Keratinocyte (primary cell): ENCODE measurements around the gene GRIA3. TPM values are rescaled to one million over a fixed set of nuclear protein-coding genes. Genes with fewer than 3 reads are reported as not detected.

Source experiments
- DNase-seq: peaks from one replicate; pipeline ENCODE4 v3.0.0-alpha.2; 2011; ENCODE audit warnings: low read depth, missing footprints, low spot score
- FAIRE-seq: peaks from 2 replicates; lab custom pipeline; 2011; peaks lifted over from hg19 to GRCh38; lab: Jason Lieb, UNC
- H2AFZ ChIP-seq: 2 replicates; pipeline ENCODE4 v1.6.0; 2012; ENCODE audit warnings: low read length, control low read depth, inconsistent platforms; ENCODE audit not compliant: control insufficient read depth
- H3K27ac ChIP-seq: 2 replicates; pipeline ENCODE4 v1.5.1; 2011; ENCODE audit warnings: low read length; ENCODE audit not compliant: control insufficient read depth, insufficient read depth
- H3K27me3 ChIP-seq: 3 replicates; pipeline ENCODE4 v1.6.0; 2011; ENCODE audit warnings: low read length; ENCODE audit not compliant: control insufficient read depth, insufficient read depth; ENCODE audit errors: extremely low read depth
- H3K36me3 ChIP-seq, 2 experiments: 2 replicates in 1 of 2; 3 replicates in 1 of 2; pipeline ENCODE4 v1.5.1; 2011; ENCODE audit warnings: low read length in 2 of 2, mild to moderate bottlenecking in 1 of 2; ENCODE audit not compliant: control insufficient read depth in 2 of 2, insufficient read depth in 2 of 2; ENCODE audit errors: extremely low read depth in 1 of 2
- H3K4me1 ChIP-seq: 3 replicates; pipeline ENCODE4 v1.5.1; 2011; ENCODE audit warnings: low read length; ENCODE audit not compliant: control insufficient read depth, insufficient read depth; ENCODE audit errors: extremely low read depth
- H3K4me2 ChIP-seq: 3 replicates; pipeline ENCODE4 v1.6.0; 2011; ENCODE audit warnings: low read depth, low read length; ENCODE audit not compliant: control insufficient read depth, insufficient read depth; ENCODE audit errors: extremely low read depth
- H3K4me3 ChIP-seq, 3 experiments: fragments of 200-600 bp in 1 of 3; sonication (generic) in 1 of 3; 2 replicates in 2 of 3; 3 replicates in 1 of 3; pipeline ENCODE4 v1.5.1; 2011 to 2016; ENCODE audit warnings: low read length in 3 of 3, mild to moderate bottlenecking in 3 of 3, control low read depth in 2 of 3, inconsistent platforms in 1 of 3, low read depth in 1 of 3, mixed read lengths in 1 of 3, mixed run types in 1 of 3, moderate library complexity in 1 of 3; ENCODE audit not compliant: control insufficient read depth in 2 of 3, insufficient read depth in 2 of 3; ENCODE audit errors: extremely low read depth in 1 of 3
- H3K79me2 ChIP-seq: 2 replicates; pipeline ENCODE4 v1.6.0; 2012; ENCODE audit warnings: low read length; ENCODE audit not compliant: control insufficient read depth, insufficient read depth
- H3K9ac ChIP-seq: 3 replicates; pipeline ENCODE4 v1.6.0; 2011; ENCODE audit warnings: low read length; ENCODE audit not compliant: control insufficient read depth, insufficient read depth; ENCODE audit errors: extremely low read depth
- H3K9me1 ChIP-seq: 3 replicates; pipeline ENCODE4 v1.6.0; 2011; ENCODE audit warnings: low read length; ENCODE audit not compliant: control insufficient read depth, insufficient read depth; ENCODE audit errors: extremely low read depth
- H3K9me3 ChIP-seq: 2 replicates; pipeline ENCODE4 v1.5.1; 2012; ENCODE audit warnings: low read depth, low read length; ENCODE audit not compliant: control insufficient read depth
- H4K20me1 ChIP-seq: 3 replicates; pipeline ENCODE4 v1.6.0; 2011; ENCODE audit warnings: low read length; ENCODE audit not compliant: control insufficient read depth, insufficient read depth; ENCODE audit errors: extremely low read depth
- EZH2 ChIP-seq: IDR thresholded peaks from one replicate; pipeline ENCODE4 v1.6.1; 2012; ENCODE audit warnings: inconsistent platforms, mild to moderate bottlenecking, low read length, moderate library complexity
- dilution Hi-C: fragments of 300-500 bp; cut with MboI; formaldehyde crosslinking; loops from one replicate; pipeline ENCODE4 v1.7.0; 2020; ENCODE audit warnings: low sequenced_read_pairs; ENCODE audit not compliant: extremely low pct_ligation_motif_present
- polyA plus RNA-seq, 5 experiments: library from polyadenylated mRNA; depleted of rRNA in 3 of 5; stranded (reverse) in 3 of 5; stranded (forward) in 1 of 5; unstranded in 1 of 5; fragments of >200 nt; gene quantifications; 1 replicate in 1 of 5; 2 replicates in 3 of 5; 3 replicates in 1 of 5; pipeline versions ENCODE4 v1.2.1 to v1.2.3, GENCODE V29; 2011 to 2012; ENCODE audit warnings: missing spikeins in 2 of 5, low read depth in 1 of 5, low replicate concordance in 1 of 5
- TF ChIP-seq, protein P1 (sequence below), 3 experiments: IDR thresholded peaks in 1 of 3; conservative IDR thresholded peaks in 1 of 3; optimal IDR thresholded peaks in 1 of 3; 2 replicates in 2 of 3; 3 replicates in 1 of 3; pipeline versions ENCODE3 to v1.5.1; 2011; ENCODE audit warnings: low read length in 3 of 3, mild to moderate bottlenecking in 3 of 3, moderate library complexity in 2 of 3, control low read depth in 1 of 3, inconsistent platforms in 1 of 3; ENCODE audit not compliant: insufficient read depth in 2 of 3; ENCODE audit errors: extremely low read depth in 1 of 3

Gene GRIA3
- polyA plus RNA-seq, 1 donor (not counting 4 experiments of a cell fraction or from before 2014, with no cell fraction given), result not detected

DNA sequence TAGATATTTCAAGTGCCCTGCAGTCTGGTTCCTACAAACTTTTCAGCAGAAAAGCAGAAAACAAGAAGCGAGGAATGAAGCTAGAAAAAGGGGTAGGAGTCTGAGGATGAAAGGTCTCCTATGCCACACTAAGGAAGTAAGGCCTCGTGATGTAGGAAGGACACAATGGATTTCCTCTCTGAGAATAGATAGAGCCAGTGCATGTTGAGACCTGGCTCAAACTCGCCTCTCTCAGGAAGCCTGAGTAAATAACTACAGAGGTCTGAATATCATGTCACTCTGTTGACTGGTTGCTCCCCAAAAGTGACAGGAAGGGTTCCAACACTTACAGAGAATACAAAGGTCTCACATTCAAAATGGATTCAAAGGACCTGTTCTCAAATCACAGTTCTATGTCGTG is 93.3 kb downstream of the GRIA3 start:
- Histone ChIP-seq H3K9ac (no peak overlapping the region), H3K9me3 (no peaks in the 10 kb centered on the region), H3K4me3 (no peak overlapping the region), H3K9me1 (no peaks in the 10 kb centered on the region), H4K20me1 (no peaks in the 10 kb centered on the region), H3K4me1 (no peaks in the 10 kb centered on the region), H3K27ac (no peak overlapping the region), H3K79me2 (no peaks in the 10 kb centered on the region), H3K36me3 (no peaks in the 10 kb centered on the region), H3K27me3 (no peaks in the 10 kb centered on the region), H3K4me2 (no peak overlapping the region), H2AFZ (no peak overlapping the region)
- DNase-seq (no peak), FAIRE-seq (no peak)
- no peak for TF ChIP-seq EZH2
- TF ChIP-seq, protein P1, sequence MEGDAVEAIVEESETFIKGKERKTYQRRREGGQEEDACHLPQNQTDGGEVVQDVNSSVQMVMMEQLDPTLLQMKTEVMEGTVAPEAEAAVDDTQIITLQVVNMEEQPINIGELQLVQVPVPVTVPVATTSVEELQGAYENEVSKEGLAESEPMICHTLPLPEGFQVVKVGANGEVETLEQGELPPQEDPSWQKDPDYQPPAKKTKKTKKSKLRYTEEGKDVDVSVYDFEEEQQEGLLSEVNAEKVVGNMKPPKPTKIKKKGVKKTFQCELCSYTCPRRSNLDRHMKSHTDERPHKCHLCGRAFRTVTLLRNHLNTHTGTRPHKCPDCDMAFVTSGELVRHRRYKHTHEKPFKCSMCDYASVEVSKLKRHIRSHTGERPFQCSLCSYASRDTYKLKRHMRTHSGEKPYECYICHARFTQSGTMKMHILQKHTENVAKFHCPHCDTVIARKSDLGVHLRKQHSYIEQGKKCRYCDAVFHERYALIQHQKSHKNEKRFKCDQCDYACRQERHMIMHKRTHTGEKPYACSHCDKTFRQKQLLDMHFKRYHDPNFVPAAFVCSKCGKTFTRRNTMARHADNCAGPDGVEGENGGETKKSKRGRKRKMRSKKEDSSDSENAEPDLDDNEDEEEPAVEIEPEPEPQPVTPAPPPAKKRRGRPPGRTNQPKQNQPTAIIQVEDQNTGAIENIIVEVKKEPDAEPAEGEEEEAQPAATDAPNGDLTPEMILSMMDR (optimal IDR thresholded peaks at IDR 0.05 in 1 of 3, IDR thresholded peaks at IDR 0.05 in 1 of 3, conservative IDR thresholded peaks at IDR 0.05 in 1 of 3; ENCODE audit: extremely low read depth in 1 of 3, insufficient read depth in 2 of 3, low read length in 3 of 3), result no peak
- dilution Hi-C loops, result no loop called here

DNA sequence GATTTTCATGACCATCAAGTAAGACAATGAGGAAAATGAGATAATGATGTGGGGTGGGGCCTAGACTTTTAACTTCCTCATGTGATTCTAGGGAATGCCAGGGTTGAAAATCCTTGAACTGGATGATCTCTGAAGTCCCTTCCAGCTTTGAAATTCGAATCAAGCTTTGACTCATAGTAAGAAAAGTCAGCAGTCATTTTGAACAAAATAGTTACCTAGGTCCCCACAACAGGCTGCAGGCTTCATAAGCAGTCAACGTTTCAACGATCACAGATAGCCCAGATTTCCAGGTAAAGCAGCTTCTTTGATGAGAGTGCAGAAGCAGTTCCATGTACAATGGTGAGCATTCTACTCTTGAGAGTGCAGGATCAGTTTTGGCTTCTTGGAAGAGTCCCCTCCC is 93.7 kb downstream of the GRIA3 start:
- no peak for DNase-seq
- Histone ChIP-seq H3K9me3 (no peaks in the 10 kb centered on the region), H3K27me3 (no peaks in the 10 kb centered on the region), H3K9ac (no peak overlapping the region), H3K4me3 (no peak overlapping the region), H4K20me1 (no peaks in the 10 kb centered on the region), H3K79me2 (no peaks in the 10 kb centered on the region), H3K36me3 (no peaks in the 10 kb centered on the region), H3K4me1 (no peaks in the 10 kb centered on the region), H3K4me2 (no peak overlapping the region), H3K9me1 (no peaks in the 10 kb centered on the region), H2AFZ (no peak overlapping the region), H3K27ac (no peak overlapping the region)
- FAIRE-seq, result no peak
- TF ChIP-seq EZH2, result no peak
- TF ChIP-seq, protein P1 (optimal IDR thresholded peaks at IDR 0.05 in 1 of 3, IDR thresholded peaks at IDR 0.05 in 1 of 3, conservative IDR thresholded peaks at IDR 0.05 in 1 of 3; ENCODE audit: extremely low read depth in 1 of 3, insufficient read depth in 2 of 3, low read length in 3 of 3), result no peak
- dilution Hi-C loops, result no loop called here
